Measurements from ENCODE around the gene PRIM1. TPM values are rescaled to one million over a fixed set of nuclear protein-coding genes. Genes with fewer than 3 reads are reported as not detected.

PRIM1 gene
- total RNA-seq, 1 experiment from 2014 or later = 7.8 TPM

- no peak for DNase-seq (ENCODE audit: unreplicated experiment)
- Mint-ChIP-seq H3K27me3 (ENCODE audit: insufficient read depth, unreplicated experiment) (no peaks in the 10 kb centered on the region), H3K4me3 (ENCODE audit: unreplicated experiment) (peak overlapping the region; percentile 91), H3K27ac (ENCODE audit: low read depth, unreplicated experiment) (peak overlapping the region; percentile 79), H3K9me3 (ENCODE audit: unreplicated experiment) (no peaks in the 10 kb centered on the region), H3K4me1 (ENCODE audit: insufficient read depth, unreplicated experiment) (peaks cover 48% of the 10 kb centered on the region), H3K36me3 (ENCODE audit: insufficient read depth, unreplicated experiment) (peaks cover 69% of the 10 kb centered on the region)
- no TSS peak for BruUV-seq (replicated peaks)
- intact Hi-C loops (cut with micrococcal nuclease) = no loop called here
- no peak for TF ChIP-seq CTCF (IDR thresholded peaks at IDR 0.05; ENCODE audit: unreplicated experiment)
- CTCF ChIA-PET = interaction anchor here (0.6 to 0.7 kb wide), 3 partner anchors 32 to 727 kb away, joined by 3 to 4 read pairs (median 3); no protein-coding TSS in a partner anchor
- POLR2A ChIA-PET = interaction anchor here (1.1 to 4.8 kb wide), 6 partner anchors 9 to 92 kb away, joined by 4 to 137 read pairs (median 17); partner anchors contain the start of genes ATP5F1B, BAZ2A and PTGES3
These were observed 30.4 kb downstream of the PRIM1 start for GRCh38 chr12:56721721-56722120.

GRCh38 chr12:56721216-56721615 lies 30.9 kb downstream of the PRIM1 start:
- Mint-ChIP-seq H3K4me3 (ENCODE audit: unreplicated experiment) (peak overlapping the region; percentile 91), H3K4me1 (ENCODE audit: insufficient read depth, unreplicated experiment) (peaks cover 53% of the 10 kb centered on the region), H3K9me3 (ENCODE audit: unreplicated experiment) (no peaks in the 10 kb centered on the region), H3K36me3 (ENCODE audit: insufficient read depth, unreplicated experiment) (peaks cover 74% of the 10 kb centered on the region), H3K27ac (ENCODE audit: low read depth, unreplicated experiment) (peak overlapping the region; percentile 79), H3K27me3 (ENCODE audit: insufficient read depth, unreplicated experiment) (no peaks in the 10 kb centered on the region)
- CTCF ChIA-PET = no interaction called here
- no TSS peak for BruUV-seq (replicated peaks)
- POLR2A ChIA-PET = interaction anchor here (3.7 to 4.8 kb wide), 2 partner anchors 14 to 34 kb away, joined by 14 to 137 read pairs; partner anchors contain the start of gene PTGES3
- intact Hi-C loops (cut with micrococcal nuclease) = no loop called here
- no peak for TF ChIP-seq CTCF (IDR thresholded peaks at IDR 0.05; ENCODE audit: unreplicated experiment)
- no peak for DNase-seq (ENCODE audit: unreplicated experiment)

- DNase-seq (ENCODE audit: unreplicated experiment) = no peak
- intact Hi-C loops (cut with micrococcal nuclease) = no loop called here
- ChIA-PET POLR2A (interaction anchor here (3.7 to 4.8 kb wide), 2 partner anchors 14 to 33 kb away, joined by 14 to 137 read pairs; partner anchors contain the start of gene PTGES3), CTCF (no interaction called here)
- peaks cover 58% of the 10 kb centered on the region for H3K4me1 Mint-ChIP-seq (ENCODE audit: insufficient read depth, unreplicated experiment)
- no peaks in the 10 kb centered on the region for H3K9me3 Mint-ChIP-seq (ENCODE audit: unreplicated experiment)
- H3K4me3 Mint-ChIP-seq (ENCODE audit: unreplicated experiment) = peak overlapping the region; percentile 91
- no TSS peak for BruUV-seq (replicated peaks)
- peaks cover 79% of the 10 kb centered on the region for H3K36me3 Mint-ChIP-seq (ENCODE audit: insufficient read depth, unreplicated experiment)
- TF ChIP-seq CTCF (IDR thresholded peaks at IDR 0.05; ENCODE audit: unreplicated experiment) = no peak
- H3K27ac Mint-ChIP-seq (ENCODE audit: low read depth, unreplicated experiment) = peak overlapping the region; percentile 80
- no peaks in the 10 kb centered on the region for H3K27me3 Mint-ChIP-seq (ENCODE audit: insufficient read depth, unreplicated experiment)
These were observed 31.4 kb downstream of the PRIM1 start for GRCh38 chr12:56720731-56721151.

- Mint-ChIP-seq H3K27ac (ENCODE audit: low read depth, unreplicated experiment) (peak overlapping the region; percentile 20), H3K4me1 (ENCODE audit: insufficient read depth, unreplicated experiment) (peaks cover 61% of the 10 kb centered on the region), H3K9me3 (ENCODE audit: unreplicated experiment) (no peaks in the 10 kb centered on the region), H3K27me3 (ENCODE audit: insufficient read depth, unreplicated experiment) (no peaks in the 10 kb centered on the region), H3K4me3 (ENCODE audit: unreplicated experiment) (no peak overlapping the region), H3K36me3 (ENCODE audit: insufficient read depth, unreplicated experiment) (peaks cover 81% of the 10 kb centered on the region)
- TF ChIP-seq CTCF (IDR thresholded peaks at IDR 0.05; ENCODE audit: unreplicated experiment) = no peak
- DNase-seq (ENCODE audit: unreplicated experiment) = no peak
- no TSS peak for BruUV-seq (replicated peaks)
- intact Hi-C loops (cut with micrococcal nuclease) = no loop called here
- CTCF ChIA-PET = interaction anchor here (0.6 kb wide), 2 partner anchors 146 to 525 kb away, joined by 3 to 4 read pairs; no protein-coding TSS in a partner anchor
- POLR2A ChIA-PET = interaction anchor here (0.5 to 1.0 kb wide), 3 partner anchors 9 to 736 kb away, joined by 3 to 5 read pairs (median 4); no protein-coding TSS in a partner anchor
These were observed 33.1 kb downstream of the PRIM1 start for GRCh38 chr12:56719056-56719455.

All from MCF 10A (cell line).